IMR-90 (cell line): ENCODE results near the gene CDK5R2. TPM values are rescaled to one million over a fixed set of nuclear protein-coding genes. Genes with fewer than 3 reads are reported as not detected.

Experiments
- ATAC-seq: fragments of 200-7000 bp; cut with Tn5 transposase; 2 replicates; pipeline ENCODE4 v1.9.1; 2020; ENCODE audit warnings: low read depth, mild to moderate bottlenecking, moderate library complexity
- BruUV-seq: library from RNA; stranded (reverse); fragments of 400-500 nt; replicated peaks from 2 replicates; lab custom pipeline; 2021; lab: Mats Ljungman, UMichigan
- CTCF ChIA-PET: fragments of 300-600 bp; formaldehyde crosslinking; extraction: SDS; loops from one replicate; lab custom pipeline; 2021; ENCODE audit warnings: antibody characterized with exemption; lab: Yijun Ruan, JAX
- POLR2A ChIA-PET: fragments of 300-600 bp; sonication (Branson Sonifier 250); formaldehyde crosslinking; loops from one replicate; lab custom pipeline; 2022; ENCODE audit warnings: antibody characterized with exemption; ENCODE audit not compliant: unreplicated experiment; lab: Charles Lee
- DNase-seq: peaks from one replicate; pipeline ENCODE4 v3.0.0; 2013
- H2AFZ ChIP-seq: replicated peaks from 2 replicates; pipeline ENCODE3; 2013; ENCODE audit warnings: low read length, mild to moderate bottlenecking; ENCODE audit not compliant: poor library complexity
- H2AK5ac ChIP-seq: 2 replicates; pipeline ENCODE4 v1.6.1; 2013; ENCODE audit warnings: low read depth, low read length, inconsistent platforms
- H2AK9ac ChIP-seq: replicated peaks from 2 replicates; pipeline ENCODE3; 2013; ENCODE audit warnings: mild to moderate bottlenecking, low read depth, low read length, moderate library complexity; ENCODE audit not compliant: poor library complexity
- H2BK120ac ChIP-seq: 2 replicates; pipeline ENCODE4 v1.6.1; 2013; ENCODE audit warnings: low read depth, low read length, inconsistent platforms
- H2BK15ac ChIP-seq: 3 replicates; pipeline ENCODE4 v1.6.1; 2013; ENCODE audit warnings: low read depth, low read length, inconsistent platforms
- H2BK20ac ChIP-seq: 2 replicates; pipeline ENCODE4 v1.6.1; 2013; ENCODE audit warnings: low read depth, mild to moderate bottlenecking, inconsistent platforms, low read length, moderate library complexity
- H2BK5ac ChIP-seq: 2 replicates; pipeline ENCODE4 v1.6.1; 2013; ENCODE audit warnings: mild to moderate bottlenecking, low read depth, low read length, inconsistent platforms; ENCODE audit not compliant: poor library complexity, severe bottlenecking
- H3K14ac ChIP-seq: replicated peaks from 2 replicates; pipeline ENCODE4 v1.6.1; 2013; ENCODE audit warnings: low read depth, low read length, inconsistent platforms
- H3K18ac ChIP-seq: 2 replicates; pipeline ENCODE4 v1.6.1; 2013; ENCODE audit warnings: low read depth, low read length, control low read depth
- H3K23ac ChIP-seq: 2 replicates; pipeline ENCODE4 v1.6.1; 2013; ENCODE audit warnings: low read depth, low read length, inconsistent platforms
- H3K27ac ChIP-seq: 2 replicates; pipeline ENCODE4 v1.5.1; 2013; ENCODE audit warnings: mild to moderate bottlenecking, control low read depth, low read length; ENCODE audit not compliant: insufficient read depth
- H3K27me3 ChIP-seq: 2 replicates; pipeline ENCODE4 v1.6.1; 2013; ENCODE audit warnings: low read length; ENCODE audit not compliant: control insufficient read depth, insufficient read depth
- H3K36me3 ChIP-seq: 2 replicates; pipeline ENCODE4 v1.6.1; 2013; ENCODE audit warnings: low read length, mixed read lengths; ENCODE audit not compliant: control insufficient read depth, insufficient read depth
- H3K4ac ChIP-seq: 2 replicates; pipeline ENCODE4 v1.6.1; 2013; ENCODE audit warnings: low read depth, low read length, inconsistent platforms
- H3K4me1 ChIP-seq: 2 replicates; pipeline ENCODE4 v1.6.1; 2013; ENCODE audit warnings: low read length, mixed read lengths; ENCODE audit not compliant: control insufficient read depth, insufficient read depth
- H3K4me2 ChIP-seq: 2 replicates; pipeline ENCODE4 v1.6.1; 2013; ENCODE audit warnings: low read depth, mild to moderate bottlenecking, control low read depth, low read length, moderate library complexity
- H3K4me3 ChIP-seq: 2 replicates; pipeline ENCODE4 v1.5.1; 2013; ENCODE audit warnings: low read depth, mild to moderate bottlenecking, control low read depth, low read length, moderate library complexity; ENCODE audit not compliant: insufficient read depth
- H3K56ac ChIP-seq: 2 replicates; pipeline ENCODE4 v1.6.1; 2013; ENCODE audit warnings: low read length, inconsistent platforms; ENCODE audit not compliant: insufficient read depth; ENCODE audit errors: extremely low read depth
- H3K79me1 ChIP-seq, 2 experiments: 2 replicates each; pipeline ENCODE4 v1.6.1; 2013; ENCODE audit warnings: low read length in 2 of 2, inconsistent platforms in 1 of 2, low read depth in 1 of 2
- H3K9ac ChIP-seq: 2 replicates; pipeline ENCODE4 v1.6.1; 2013; ENCODE audit warnings: low read depth, low read length, control low read depth
- H3K9me1 ChIP-seq: 2 replicates; pipeline ENCODE4 v1.6.1; 2013; ENCODE audit warnings: low read length, inconsistent platforms; ENCODE audit not compliant: insufficient read depth
- H3K9me3 ChIP-seq: 2 replicates; pipeline ENCODE4 v1.6.1; 2013; ENCODE audit warnings: low read length; ENCODE audit not compliant: control insufficient read depth, insufficient read depth
- H4K20me1 ChIP-seq: 2 replicates; pipeline ENCODE4 v1.6.1; 2013; ENCODE audit warnings: low read length, inconsistent platforms; ENCODE audit not compliant: insufficient read depth
- H4K5ac ChIP-seq: 2 replicates; pipeline ENCODE4 v1.6.1; 2013; ENCODE audit warnings: mild to moderate bottlenecking, low read depth, low read length, control low read depth
- H4K8ac ChIP-seq, 2 experiments: 2 replicates each; pipeline ENCODE4 v1.6.1; 2013; ENCODE audit warnings: low read depth in 2 of 2, low read length in 2 of 2, control low read depth in 1 of 2, inconsistent platforms in 1 of 2
- H4K91ac ChIP-seq: 2 replicates; pipeline ENCODE4 v1.6.1; 2013; ENCODE audit warnings: low read depth, low read length, inconsistent platforms; ENCODE audit not compliant: insufficient read depth
- BHLHE40 ChIP-seq: fragments of 150-350 bp; IDR thresholded peaks from 2 replicates; pipeline ENCODE4 v1.6.1; 2016; ENCODE audit warnings: mild to moderate bottlenecking, low read depth, low read length
- CEBPB ChIP-seq: IDR thresholded peaks from 2 replicates; pipeline ENCODE4 v1.6.1; 2012; ENCODE audit warnings: low read depth, low read length, improper control_type of control experiment
- CHD1 ChIP-seq: IDR thresholded peaks from 2 replicates; pipeline ENCODE4 v1.6.1; 2012; ENCODE audit warnings: low read depth, low read length, improper control_type of control experiment
- CTCF ChIP-seq: conservative IDR thresholded peaks from 2 replicates; pipeline ENCODE4 v1.5.1; 2012; ENCODE audit warnings: mild to moderate bottlenecking, low read depth, low read length, improper control_type of control experiment
- FOS ChIP-seq: fragments of 150-350 bp; IDR thresholded peaks from 2 replicates; pipeline ENCODE4 v1.6.1; 2016; ENCODE audit warnings: low read depth, low read length
- MAFK ChIP-seq: IDR thresholded peaks from 2 replicates; pipeline ENCODE4 v1.6.1; 2012; ENCODE audit warnings: low read depth, low read length, improper control_type of control experiment
- MAZ ChIP-seq: IDR thresholded peaks from 2 replicates; pipeline ENCODE4 v1.6.1; 2012; ENCODE audit warnings: low read depth, mild to moderate bottlenecking, low read length, improper control_type of control experiment, moderate library complexity, borderline replicate concordance
- POLR2A ChIP-seq: IDR thresholded peaks from 2 replicates; pipeline ENCODE4 v1.6.1; 2012; ENCODE audit warnings: mild to moderate bottlenecking, low read depth, low read length
- RCOR1 ChIP-seq: IDR thresholded peaks from 2 replicates; pipeline ENCODE4 v1.6.1; 2012; ENCODE audit warnings: mild to moderate bottlenecking, low read length, improper control_type of control experiment; ENCODE audit not compliant: insufficient replicate concordance
- SMC3 ChIP-seq: fragments of 150-350 bp; IDR thresholded peaks from 2 replicates; pipeline ENCODE4 v1.6.1; 2016; ENCODE audit warnings: low read depth, mild to moderate bottlenecking, antibody characterized with exemption, low read length, moderate library complexity
- USF2 ChIP-seq: fragments of 150-350 bp; IDR thresholded peaks from 2 replicates; pipeline ENCODE4 v1.6.1; 2017; ENCODE audit warnings: mild to moderate bottlenecking, antibody characterized with exemption, low read length, low read depth
- WGBS, 2 experiments: methylation state at CpG; one replicate each; pipeline versions ENCODE4 v1.1.5 to v1.1.7; 2013; ENCODE audit warnings: missing lambda C conversion rate in 2 of 2; ENCODE audit not compliant: insufficient read length in 1 of 2; ENCODE audit errors: extremely low coverage in 2 of 2; 5-methylcytosine and 5-hydroxymethylcytosine counted together
- dilution Hi-C: fragments of 300-500 bp; cut with HindIII; formaldehyde crosslinking; loops from one replicate; pipeline ENCODE4 v1.14.3; 2018; ENCODE audit warnings: low sequenced_read_pairs; ENCODE audit not compliant: unreplicated experiment
- in situ Hi-C: fragments of 300-500 bp; cut with MboI; formaldehyde crosslinking; loops from 3 replicates; pipeline ENCODE4 v1.14.3; 2019; ENCODE audit warnings: low sequenced_read_pairs, inconsistent platforms, mixed read lengths
- intact Hi-C: fragments of 100-400 bp; cut with micrococcal nuclease; formaldehyde crosslinking; loops from 2 replicates; pipeline ENCODE4 v1.10.0; 2022
- polyA plus RNA-seq, 3 experiments: library from polyadenylated mRNA; depleted of rRNA; stranded (reverse); fragments of >200 nt; gene quantifications; 2 replicates each; pipeline ENCODE4 v1.2.3, GENCODE V29; 2012; ENCODE audit warnings: low replicate concordance in 1 of 3
- total RNA-seq: library from RNA; depleted of rRNA; stranded (reverse); fragments of >200 nt; gene quantifications from 2 replicates; pipeline ENCODE4 v1.2.3, GENCODE V29; 2012

The CDK5R2 gene
- total and polyA plus RNA-seq, 2 of the 4 experiments (the other 2 are of a cell fraction): not detected

DNA sequence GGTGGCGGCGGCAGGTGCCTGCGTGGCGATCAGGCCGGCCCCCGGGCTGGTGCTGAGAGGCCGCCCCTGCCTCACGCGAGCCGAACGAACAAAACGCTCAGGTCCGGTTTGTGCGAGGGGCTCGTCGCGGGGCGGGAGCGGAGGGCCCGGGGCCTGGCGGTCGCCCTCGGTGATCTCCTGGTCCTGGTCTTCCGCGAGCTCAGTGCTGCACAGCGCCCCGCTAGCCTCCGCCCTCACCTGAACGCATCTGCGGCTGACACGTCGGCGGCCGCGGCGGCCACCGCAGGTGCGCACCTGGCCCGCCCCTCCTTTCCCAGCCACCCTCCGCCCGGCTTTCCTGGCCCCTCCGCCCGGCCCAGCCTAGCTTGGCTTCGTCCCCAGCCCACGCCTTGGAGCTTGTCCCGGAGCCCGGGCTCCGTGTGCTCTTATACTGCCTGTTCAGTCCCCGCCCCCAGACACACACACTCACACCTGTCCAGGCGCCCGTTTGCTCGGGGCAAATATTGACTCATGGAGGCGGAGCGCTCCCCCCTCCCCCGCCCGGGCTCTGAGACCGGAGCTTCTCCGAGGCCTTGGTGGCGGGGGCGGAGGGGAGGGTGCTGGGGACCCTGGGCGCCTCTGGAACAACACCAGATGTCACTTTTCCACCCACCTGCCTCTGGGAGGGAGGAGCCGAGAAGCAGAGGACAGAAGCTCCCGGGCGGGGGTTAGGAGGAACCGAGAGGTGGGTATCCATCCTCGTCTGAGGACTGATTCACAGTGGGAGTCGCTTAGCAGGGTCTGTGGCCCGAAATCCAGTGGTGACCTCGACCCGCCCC, 42.3 kb downstream of the CDK5R2 start:
- no peak overlapping the region for H3K18ac ChIP-seq
- H3K56ac ChIP-seq: no peak overlapping the region
- H2AK5ac ChIP-seq: no peak overlapping the region
- no peak overlapping the region for H3K9ac ChIP-seq
- H2BK5ac ChIP-seq: no peak overlapping the region
- ATAC-seq (no peak), DNase-seq (no peak)
- no peaks in the 10 kb centered on the region; the same call in 1 of the 2 replicates for H3K9me3 ChIP-seq
- in situ Hi-C loops: no loop called here
- no peaks in the 10 kb centered on the region; the same call in 1 of the 2 replicates for H4K20me1 ChIP-seq
- H2AK9ac ChIP-seq: no peak overlapping the region
- H2AFZ ChIP-seq: no peak overlapping the region
- 3% methylated on average over 18 of the region's 70 CpGs; no CpG with 5 or more reads in 1 of the 2 experiments for WGBS, 2 experiments
- intact Hi-C loops: no loop called here
- H3K4me2 ChIP-seq: no peak overlapping the region
- ChIA-PET POLR2A (no interaction called here), CTCF (interaction anchor here (0.6 kb wide), 1 partner anchor 164 kb away, joined by 3 read pairs; no protein-coding TSS in a partner anchor)
- H3K4ac ChIP-seq: no peak overlapping the region
- no peak overlapping the region for H3K23ac ChIP-seq
- H3K27ac ChIP-seq: no peak overlapping the region
- H3K9me1 ChIP-seq: no peaks in the 10 kb centered on the region
- H4K8ac ChIP-seq: no peak overlapping the region
- no peak overlapping the region for H2BK15ac ChIP-seq
- H3K27me3 ChIP-seq: peaks cover 79% of the 10 kb centered on the region
- H3K4me1 ChIP-seq: no peaks in the 10 kb centered on the region
- no peak for TF ChIP-seq SMC3
- no peak for TF ChIP-seq USF2
- no peak for TF ChIP-seq RCOR1
- no peak for TF ChIP-seq CEBPB
- TF ChIP-seq CHD1: no peak
- TF ChIP-seq BHLHE40: no peak
- no peak for TF ChIP-seq CTCF
- no peak for TF ChIP-seq FOS
- no peak for TF ChIP-seq POLR2A
- no peak for TF ChIP-seq MAFK
- no peak for TF ChIP-seq MAZ
- no peak overlapping the region for H4K5ac ChIP-seq
- H3K79me1 ChIP-seq: no peaks in the 10 kb centered on the region
- H3K4me3 ChIP-seq: no peak overlapping the region
- H2BK20ac ChIP-seq: no peak overlapping the region
- dilution Hi-C loops: no loop called here
- no peak overlapping the region for H3K14ac ChIP-seq
- no peak overlapping the region for H4K91ac ChIP-seq
- no peak overlapping the region for H2BK120ac ChIP-seq
- no peaks in the 10 kb centered on the region for H3K36me3 ChIP-seq
- BruUV-seq: no TSS peak
